ENCODE data around the gene SLC13A5.
A peak's percentile ranks its signal among the peaks of the same experiment; 100 is the strongest.
"Not testable (repeated sequence)": the region's sequence is repeated elsewhere in the genome, so short reads cannot be mapped to it uniquely, and the experiment has no call there.

The SLC13A5 gene

DNA sequence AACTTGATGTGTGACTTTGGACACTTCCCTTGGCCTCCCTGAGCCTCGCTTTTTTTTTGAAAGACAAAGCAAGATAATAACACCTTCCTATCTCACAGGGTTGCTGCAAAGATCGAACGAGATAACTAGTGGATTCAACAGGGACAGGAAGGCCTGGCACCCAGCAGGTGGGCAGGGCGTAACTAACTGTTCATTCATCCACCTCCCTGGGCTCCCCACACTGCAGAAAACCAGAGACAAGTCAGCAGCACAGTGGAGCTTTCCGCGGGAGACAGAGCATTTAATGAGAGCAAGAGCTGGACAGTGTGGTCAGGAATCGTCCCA is 28.7 kb downstream of the SLC13A5 start:
- DNase-seq (ENCODE audit: low read depth, low spot score), result no peak

DNA sequence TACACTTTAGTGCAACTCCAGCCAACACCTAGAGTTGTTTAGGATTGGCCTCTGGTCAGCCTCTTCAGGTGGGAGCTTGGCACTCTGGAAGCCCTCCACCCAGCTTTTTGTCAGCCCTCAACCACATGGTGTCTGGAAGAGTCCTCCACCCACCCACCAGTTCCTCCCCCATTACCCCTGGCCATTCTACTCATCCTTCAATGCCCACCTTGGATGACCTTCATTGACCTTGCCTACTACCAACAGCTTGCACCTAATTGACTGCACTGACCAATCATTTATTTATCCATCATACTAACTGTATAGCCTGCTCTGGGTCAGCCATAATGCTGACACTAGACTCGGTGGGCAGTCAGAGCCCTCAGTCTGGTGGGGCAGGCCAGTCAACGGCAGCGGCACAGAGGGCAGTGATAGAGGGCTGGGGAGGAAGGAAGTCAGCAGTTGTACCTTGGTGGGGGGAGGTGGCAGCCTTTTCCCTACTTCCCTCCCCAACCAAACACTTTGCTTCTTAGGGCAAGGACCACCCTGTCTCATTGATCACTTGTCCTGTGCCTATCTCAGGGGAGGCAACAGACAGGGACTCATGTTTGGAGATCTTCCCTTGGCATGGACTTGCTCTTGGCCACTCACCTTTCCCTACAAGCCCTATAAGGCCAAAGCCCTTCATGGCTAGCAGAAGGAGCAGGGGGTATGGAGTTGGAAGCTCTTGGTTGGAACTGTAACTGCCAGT is 29.3 kb downstream of the SLC13A5 start:
- no peak for DNase-seq (ENCODE audit: low read depth, low spot score)

DNA sequence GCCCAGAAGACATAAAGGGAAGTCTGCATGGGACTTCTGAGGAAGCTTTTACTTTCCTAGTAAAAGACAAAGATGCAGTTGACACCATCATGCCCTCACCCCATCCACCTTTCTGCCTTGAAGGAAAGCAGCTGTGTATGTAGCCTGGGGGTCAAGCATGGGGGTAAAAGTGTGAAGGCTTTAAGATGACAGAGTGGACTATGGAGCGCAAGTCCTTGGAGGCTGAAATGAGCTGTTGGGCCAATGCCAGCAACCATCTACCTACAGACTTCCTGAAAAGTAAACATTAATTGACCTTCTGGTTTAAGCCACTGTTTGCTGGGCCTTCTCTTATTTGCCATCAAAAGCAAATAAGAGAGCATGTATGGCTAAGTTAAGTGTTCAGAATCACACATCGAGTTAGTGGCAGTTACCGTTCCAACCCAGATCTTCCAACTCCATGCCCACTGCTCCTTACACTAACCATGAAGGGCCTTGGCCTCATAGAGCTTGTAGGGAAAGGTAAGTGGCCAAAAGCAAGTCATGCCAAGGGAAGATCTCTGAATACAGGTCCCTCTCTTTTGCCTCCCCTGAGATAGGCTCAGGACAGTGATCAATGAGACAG is 30.0 kb downstream of the SLC13A5 start:
- DNase-seq (ENCODE audit: low read depth, low spot score), result no peak

DNA sequence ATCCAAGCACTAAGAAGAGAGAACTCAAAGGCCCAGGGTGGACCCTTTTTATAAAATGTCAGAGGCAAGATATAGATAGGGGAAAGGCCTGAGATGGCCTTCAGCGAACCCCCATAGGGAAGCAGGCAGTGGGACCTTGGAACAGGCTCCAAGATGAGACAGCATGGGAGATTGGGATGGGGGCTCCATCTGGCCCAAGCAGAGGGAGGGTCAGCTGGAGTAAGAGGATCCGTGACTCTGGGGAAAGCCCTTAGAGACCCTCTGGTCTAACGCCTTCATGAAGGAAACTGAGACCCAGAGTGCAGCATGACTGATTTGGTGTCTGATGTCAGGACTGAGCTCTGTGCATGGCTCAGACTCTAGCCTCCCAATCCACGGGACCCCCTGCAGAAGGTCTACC is 30.8 kb downstream of the SLC13A5 start:
- DNase-seq (ENCODE audit: low read depth, low spot score), result no peak

DNA sequence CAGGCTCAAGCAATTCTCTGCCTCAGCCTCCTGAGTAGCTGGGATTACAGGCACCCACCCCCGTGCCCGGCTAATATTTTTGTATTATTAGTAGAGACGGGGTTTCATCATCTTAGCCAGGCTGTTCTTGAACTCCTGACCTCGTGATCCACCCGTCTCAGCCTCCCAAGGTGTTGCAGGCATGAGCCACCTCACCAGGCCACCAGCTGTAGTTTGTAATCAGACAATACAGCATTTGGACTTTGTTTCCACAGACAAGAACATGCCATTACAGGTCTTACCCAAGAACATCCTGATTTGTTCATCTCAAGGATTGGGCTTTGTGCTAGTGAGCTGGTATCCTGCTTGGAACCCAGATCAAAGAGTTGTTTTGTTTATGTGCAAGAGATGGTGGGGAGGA is 31.5 kb downstream of the SLC13A5 start:
- no peak for DNase-seq (ENCODE audit: low read depth, low spot score)

DNA sequence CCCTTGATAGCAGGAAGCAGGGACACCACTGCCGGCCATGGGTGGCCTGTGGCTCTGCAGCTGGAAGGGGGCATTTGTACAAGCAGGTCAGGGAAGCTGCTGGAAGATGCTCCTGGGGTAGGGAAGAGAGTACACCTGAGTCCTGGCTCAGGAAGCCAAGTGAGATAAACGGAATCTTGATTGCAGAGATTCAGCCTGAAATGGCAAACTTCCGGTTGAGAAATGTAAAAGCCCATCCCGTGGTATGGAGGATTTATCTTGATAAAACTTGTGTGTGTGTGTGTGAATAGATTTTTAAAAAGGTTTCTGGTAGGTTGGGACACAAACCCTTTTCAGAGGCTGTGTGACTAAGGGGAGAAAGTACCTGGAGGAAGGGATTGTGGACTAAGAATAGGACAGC is 32.0 kb downstream of the SLC13A5 start:
- no peak for DNase-seq (ENCODE audit: low read depth, low spot score)

DNA sequence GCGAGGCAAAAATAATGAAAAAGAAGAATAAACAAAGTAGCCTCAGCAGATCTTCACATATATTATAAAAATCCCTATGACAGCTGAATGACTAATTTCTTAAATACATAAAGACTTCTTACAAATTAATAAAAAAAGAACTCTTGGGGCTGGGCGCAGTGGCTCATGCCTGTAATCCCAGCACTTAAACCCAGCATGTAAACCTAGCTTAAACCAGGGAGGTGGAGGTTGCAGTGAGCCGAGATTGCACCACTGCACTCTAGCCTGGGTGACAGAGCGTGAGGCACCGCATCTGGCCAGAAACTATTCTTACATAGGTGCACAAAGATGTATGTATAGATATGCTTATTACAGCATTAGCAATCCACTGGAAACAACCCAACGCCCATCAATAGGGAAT is 33.9 kb downstream of the SLC13A5 start:
- no peak for DNase-seq (ENCODE audit: low read depth, low spot score)

DNA sequence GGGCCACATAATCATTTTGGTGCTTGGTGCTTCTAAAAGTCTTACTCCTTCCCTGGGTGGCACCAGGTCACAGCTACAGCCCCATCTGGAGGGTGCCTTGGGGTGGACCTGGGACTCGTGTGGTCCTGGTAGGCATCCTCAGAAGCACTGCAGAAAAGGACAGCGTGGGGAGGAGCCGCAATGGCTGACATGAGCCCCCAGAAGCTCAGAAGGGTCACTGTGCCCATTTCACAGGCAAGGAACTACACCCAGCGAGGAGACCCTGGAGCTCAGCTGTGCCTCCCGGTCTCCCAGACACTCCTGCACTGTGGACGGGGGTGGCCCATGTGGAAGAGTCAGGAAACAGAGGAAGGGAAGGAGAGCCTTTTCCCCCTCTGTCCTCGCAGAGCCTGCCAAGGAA is 35.2 kb downstream of the SLC13A5 start:
- no peak for DNase-seq (ENCODE audit: low read depth, low spot score)

DNA sequence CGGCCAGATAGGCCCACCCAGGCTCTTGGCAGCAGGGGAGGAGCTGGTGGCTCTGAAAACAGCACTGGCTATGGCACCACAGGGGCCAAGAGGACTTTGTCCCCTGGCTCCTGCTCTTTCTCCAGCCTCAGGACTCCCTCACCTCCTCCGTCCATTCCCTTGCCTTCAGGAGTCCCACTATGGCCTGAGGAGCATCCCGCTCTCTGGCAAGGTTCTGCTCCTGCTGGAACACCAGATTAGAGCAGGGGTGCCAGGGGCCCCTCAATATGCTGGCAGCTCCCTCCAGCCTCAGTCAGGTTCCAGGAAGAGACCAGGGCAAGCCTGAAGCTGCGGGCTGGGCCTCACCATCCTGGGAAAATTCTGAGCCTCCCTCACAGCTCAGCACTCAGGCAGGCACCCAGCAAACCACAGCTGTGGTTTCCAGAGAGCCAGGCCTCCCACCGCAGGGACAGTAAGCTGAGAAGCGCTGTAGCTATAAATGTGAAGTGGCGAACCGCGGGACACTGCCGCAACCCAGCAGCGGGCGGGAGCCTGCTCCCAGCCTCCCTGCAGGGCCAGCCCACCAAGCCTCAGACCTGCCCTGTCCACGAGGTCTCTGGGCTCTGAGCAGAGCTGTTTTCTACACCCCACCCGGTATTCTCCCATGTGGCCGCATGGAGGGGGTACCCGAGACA is 35.9 kb downstream of the SLC13A5 start:
- no peak for DNase-seq (ENCODE audit: low read depth, low spot score)

DNA sequence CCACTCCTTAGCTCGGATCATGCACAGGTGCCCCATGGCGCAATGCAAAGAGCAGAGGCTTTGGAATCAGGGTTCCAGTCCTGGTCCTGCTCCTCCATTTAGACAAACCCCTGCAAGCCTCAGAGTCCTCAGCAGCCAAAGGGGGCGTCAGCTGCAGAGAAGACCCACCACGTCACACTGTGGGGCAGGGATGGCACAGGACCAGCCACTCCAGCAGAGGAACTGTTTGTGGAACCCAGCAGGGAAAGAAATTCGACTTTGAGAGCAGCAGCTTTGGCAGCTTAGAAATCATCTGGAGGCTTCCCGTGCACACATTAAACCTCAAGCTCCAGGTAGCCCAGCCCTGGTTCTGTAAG is 36.4 kb downstream of the SLC13A5 start:
- DNase-seq (ENCODE audit: low read depth, low spot score), result no peak

DNA sequence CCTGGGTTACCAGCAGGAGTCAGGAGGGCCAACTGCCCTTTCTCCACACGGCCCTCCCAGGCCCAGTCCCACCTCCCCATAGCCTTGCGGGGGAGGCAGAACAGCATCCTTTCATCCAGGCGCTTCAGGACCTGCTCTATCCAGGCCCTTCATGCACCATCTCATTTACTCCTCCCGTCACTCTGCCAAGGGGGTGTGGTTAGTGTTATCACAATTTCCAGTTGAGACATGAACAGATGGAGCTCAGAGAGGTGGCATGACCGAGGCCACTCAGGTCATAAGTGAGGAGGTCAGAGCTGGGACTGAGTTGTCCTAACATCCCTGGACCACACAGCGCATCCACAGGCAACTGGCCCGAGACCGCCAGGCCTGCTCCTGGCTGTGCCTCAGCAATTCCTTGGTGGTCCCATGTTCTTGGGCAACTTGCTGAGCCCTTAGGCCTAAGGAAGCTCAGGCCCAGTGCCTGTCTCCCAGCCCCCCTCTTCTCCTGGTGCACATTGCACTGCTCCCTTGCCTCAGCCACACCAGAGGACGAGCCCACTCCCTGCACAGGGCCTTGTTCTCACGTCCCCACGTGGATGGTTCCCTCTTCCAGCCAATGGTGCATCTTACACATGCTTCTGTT is 37.9 kb downstream of the SLC13A5 start:
- DNase-seq (ENCODE audit: low read depth, low spot score), result no peak

DNA sequence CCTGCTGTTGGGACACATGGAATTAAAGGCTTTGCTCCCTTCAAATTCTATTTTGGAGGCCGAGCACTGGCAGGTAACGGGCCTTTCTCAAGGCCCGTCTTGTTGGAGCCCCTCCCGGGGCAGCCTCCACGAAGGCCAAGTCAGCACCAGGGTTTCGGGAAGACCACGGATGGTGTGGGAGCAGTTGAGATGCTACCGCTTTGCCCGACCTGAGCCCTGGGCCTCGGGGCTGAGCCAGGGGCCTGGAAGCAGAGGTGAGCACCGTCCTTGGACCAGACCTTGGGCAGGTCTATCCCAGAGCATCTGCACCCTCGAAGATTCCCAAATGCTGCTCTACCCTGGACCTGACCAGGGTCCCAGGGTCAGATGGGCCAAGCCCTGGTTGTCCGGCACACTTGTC is 38.6 kb downstream of the SLC13A5 start:
- no peak for DNase-seq (ENCODE audit: low read depth, low spot score)

DNA sequence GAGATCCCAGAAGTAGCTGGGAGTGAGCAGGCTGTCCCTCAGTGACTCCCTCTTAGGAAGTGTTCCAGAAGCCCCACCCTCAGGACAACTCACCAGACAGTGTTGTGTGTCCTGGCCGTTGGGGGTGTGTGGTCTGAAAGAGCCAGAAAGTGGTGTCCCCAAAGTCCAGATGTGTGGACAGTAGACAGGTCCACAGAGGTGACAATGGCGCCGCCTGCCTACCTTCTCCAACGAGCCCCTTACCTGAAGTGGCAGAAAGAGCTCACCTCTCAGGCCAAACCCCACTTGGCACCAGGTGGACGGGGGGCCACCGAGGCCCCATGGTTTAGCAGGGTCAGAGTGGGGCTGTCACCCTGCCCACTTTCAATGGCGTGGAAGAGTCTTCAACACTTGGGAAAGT is 41.7 kb downstream of the SLC13A5 start:
- no peak for DNase-seq (ENCODE audit: low read depth, low spot score)

DNA sequence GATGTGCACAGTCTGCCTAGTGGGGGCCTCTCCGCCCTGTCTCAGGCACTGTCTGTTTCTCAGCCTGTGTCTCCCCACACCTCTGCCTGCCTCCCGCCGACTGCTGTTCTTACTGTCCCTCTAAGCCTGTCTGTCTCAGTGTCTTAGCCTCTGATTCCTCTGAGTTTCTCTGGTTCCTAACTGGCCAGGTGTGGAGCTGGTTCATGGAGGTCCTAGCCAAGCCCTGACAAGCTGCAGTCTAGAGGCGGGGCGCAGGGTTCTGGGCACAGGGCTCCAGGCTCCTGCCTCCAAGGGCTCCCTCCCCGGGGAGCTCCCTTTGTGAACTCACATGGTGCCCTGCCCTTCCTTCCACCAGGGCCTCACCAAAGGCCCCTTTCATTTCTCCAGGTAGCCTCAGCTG is 42.2 kb downstream of the SLC13A5 start:
- DNase-seq (ENCODE audit: low read depth, low spot score), result no peak

DNA sequence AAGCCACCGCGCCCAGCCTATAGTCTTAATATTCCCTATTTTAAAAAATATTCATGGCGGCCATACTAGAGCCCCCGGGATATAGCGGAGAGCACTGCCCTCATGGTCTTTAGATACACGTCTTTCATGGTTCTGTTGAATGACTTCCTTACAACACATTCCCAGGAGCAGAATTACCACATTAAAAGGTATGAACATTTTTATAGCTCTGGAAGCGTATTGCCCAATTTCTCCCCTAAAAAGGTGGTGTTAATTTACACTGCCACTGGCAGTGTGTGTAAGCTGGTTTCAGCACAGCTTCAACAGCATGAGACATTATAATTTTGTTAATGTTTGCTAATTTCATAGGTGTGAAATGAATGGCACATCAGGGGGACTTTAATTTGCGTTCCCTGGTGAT is 42.6 kb downstream of the SLC13A5 start:
- no peak for DNase-seq (ENCODE audit: low read depth, low spot score)

DNA sequence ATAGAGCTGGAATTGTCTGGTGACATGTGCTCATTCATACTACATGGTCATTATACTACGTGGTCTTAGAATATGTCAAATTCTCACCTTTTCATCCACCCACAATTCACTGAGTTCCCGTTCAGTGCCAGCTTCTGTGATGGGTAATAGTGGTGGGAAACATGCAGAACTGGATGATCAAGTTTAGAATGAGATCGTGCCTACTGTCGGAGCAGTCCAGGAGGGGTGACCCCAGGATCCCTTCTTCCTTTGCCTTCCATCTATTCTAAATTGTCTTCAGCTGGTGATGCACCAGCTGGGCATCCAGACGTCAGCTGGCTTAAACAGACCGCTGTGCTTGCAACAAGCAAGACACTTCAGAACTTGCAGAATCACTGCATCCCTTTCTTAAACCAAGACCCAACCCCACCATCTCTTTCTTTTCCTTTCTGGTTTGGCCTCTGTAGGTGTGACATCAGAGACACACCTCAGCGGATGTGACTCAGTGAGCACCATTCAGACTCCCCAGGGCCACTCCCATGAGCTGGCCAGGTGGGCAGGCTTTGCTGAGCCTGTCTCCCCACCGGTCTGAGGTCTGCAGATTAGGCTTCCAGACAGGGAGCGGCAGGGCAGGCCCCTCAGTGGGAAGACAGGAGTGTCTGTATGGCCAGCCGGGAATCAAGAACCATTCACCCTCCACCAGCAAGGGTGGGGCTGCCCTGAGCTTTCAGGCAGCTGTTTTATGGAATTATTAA is 43.5 kb downstream of the SLC13A5 start:
- DNase-seq (ENCODE audit: low read depth, low spot score), result no peak

DNA sequence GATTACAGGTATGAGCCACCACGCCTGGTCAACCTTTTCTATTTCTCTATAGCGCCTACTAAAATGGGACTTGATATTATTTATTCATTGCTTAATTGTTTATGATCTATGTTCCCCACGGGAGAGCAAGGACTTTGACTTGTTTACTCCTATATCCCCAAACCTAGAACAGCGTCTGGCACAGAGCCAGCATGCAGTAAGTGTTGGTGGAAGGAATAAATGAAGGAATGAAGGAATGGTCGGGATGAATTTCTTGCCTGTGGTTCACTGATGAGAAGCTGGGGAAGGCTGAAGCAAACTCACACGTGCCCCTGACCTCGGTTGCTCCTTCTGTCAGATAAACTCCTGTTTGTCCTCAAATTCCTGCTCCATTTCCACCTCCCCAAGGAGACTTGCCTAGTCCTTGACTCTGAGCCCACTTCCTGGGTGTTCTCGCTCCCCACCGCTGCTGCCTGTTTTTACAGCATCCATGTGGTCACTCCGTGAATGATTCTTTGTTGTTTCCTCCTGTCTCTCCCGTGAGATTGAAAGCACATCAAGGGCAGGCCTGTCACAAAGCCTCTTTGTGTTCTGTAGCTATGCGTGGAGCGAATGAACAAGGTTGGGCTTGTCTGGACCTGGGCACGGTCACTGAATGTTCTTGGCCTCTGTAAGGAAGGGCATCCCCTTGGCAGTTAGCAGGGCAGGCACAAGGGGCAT is 44.3 kb downstream of the SLC13A5 start:
- no peak for DNase-seq (ENCODE audit: low read depth, low spot score)

DNA sequence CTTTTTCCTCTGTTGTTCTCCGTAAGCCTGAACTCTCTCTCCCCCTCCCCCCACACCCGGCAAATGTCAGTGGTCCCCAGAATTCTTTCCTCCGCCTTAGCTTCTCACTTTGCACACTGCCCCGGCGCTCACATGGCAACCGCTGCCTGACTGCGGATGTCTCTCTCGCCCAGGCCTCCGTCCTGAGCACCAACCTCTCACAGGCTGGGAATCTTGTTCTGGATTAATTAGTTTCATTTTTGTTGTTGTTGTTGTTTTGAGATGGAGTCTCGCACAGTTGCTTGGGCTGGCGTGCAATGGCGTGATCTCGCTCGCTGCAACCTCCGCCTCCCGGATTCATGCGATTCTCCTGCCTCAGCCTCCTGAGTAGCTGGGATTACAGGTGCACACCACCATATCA is 45.0 kb downstream of the SLC13A5 start:
- DNase-seq (ENCODE audit: low read depth, low spot score), result no peak

DNA sequence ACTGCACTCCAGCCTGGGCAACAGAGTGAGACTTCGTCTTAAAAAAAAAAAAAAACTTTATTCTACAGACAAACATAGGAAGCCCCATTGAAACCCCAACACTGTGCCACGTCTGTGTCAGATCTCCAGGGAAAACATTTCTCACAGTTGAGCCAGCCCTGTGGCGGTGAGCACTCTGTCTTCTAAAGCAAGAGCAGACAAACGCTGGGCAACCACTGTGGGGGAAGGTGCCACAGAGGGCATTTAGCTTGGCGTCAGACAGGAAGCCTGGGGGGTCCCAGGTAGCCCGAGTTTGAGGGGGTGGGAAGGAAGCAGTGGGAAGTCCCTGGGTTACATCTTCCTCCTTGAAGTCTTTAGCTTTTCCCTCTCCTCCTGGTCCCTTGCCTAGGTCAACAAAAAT is 45.7 kb downstream of the SLC13A5 start:
- DNase-seq (ENCODE audit: low read depth, low spot score), result no peak

DNA sequence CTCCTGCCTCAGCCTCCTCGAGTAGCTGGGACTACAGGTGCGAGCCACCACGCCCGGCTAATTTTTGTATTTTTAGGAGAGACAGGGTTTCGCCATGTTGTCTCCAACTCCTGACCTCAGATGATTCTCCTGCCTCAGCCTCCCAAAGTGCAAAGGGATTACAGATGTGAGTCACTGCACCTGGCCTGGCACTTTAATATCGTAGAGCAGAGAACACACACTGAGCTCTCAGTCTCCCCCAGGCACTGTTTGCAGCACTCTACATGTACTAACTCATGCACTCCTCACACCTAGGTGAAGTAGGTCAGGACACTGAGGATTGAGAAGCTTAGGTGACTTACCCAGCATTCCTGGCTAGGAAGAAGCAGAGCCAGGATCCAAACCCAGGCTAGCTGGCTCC is 46.6 kb downstream of the SLC13A5 start:
- DNase-seq (ENCODE audit: low read depth, low spot score), result no peak

DNA sequence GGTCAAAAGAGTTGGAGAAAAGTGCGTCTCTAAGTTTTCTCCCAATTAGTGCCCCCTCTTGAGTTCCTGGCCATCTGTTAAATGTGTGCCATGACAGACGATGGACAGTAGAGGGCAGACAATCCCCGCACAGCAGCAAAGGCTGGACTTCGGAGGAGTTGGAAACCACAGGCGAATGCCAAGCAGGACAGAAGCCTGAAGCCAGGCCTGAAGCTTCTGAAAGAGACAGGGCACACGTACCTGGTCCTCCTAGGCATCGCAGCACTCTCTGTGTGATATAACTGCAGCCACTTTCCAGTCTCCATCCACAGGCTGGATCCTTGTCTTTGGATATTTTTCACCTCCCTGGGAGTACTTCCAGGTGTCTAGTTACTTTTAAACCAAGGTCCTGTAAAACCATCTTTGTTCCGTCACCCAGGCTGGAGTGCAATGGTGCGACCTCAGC is 47.1 kb downstream of the SLC13A5 start:
- peak; percentile 36 for DNase-seq (ENCODE audit: low read depth, low spot score)

DNA sequence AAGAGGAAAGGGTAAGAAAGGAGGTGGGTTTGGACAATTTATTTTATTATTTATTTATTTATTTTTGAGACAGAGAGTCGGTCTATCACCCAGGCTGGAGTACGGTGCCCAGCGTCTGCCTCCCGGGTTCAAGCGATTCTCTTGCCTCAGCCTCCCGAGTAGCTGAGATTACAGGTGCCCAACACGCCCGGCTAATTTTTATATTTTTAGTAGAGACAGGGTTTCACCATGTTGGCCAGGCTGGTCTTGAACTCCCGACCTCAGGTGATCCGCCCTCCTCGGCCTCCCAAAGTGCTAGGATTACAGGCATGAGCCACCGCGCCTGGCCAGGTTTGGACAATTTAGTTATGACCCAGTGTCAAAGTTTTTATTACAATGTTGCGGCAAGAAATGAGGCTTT is 50.0 kb downstream of the SLC13A5 start:
- not testable (repeated sequence) for DNase-seq (ENCODE audit: low read depth, low spot score)
